Lower leg skin (tissue), 4 donors: ENCODE measurements around the gene TCAP. TPM values are rescaled to one million over a fixed set of nuclear protein-coding genes. Genes with fewer than 3 reads are reported as not detected.
A peak's percentile ranks its signal among the peaks of the same experiment; 100 is the strongest.

Source experiments
- DNase-seq, 2 donors: peaks; one replicate each; pipeline ENCODE4 v3.0.0-alpha.2; 2019; ENCODE audit warnings: low spot score in 2 of 2
- H3K4me3 ChIP-seq: fragments of 200-600 bp; sonication (generic); 2 replicates; pipeline ENCODE4 v1.5.1; 2017; ENCODE audit warnings: mild to moderate bottlenecking, low read depth; ENCODE audit not compliant: poor library complexity, severe bottlenecking
- POLR2A ChIP-seq, 2 donors: fragments of 450-650 bp; IDR thresholded peaks; one replicate each; pipeline ENCODE4 v1.6.1; 2016 to 2017; ENCODE audit warnings: antibody characterized with exemption in 2 of 2, mild to moderate bottlenecking in 1 of 2, moderate library complexity in 1 of 2
- WGBS, 2 donors: methylation state at CpG; one replicate each; pipeline ENCODE4 v1.1.5; 2018; 5-methylcytosine and 5-hydroxymethylcytosine counted together
- intact Hi-C: fragments of 100-400 bp; cut with DNase I; formaldehyde crosslinking; loops from one replicate; pipeline ENCODE4 v1.15.0; 2023; ENCODE audit warnings: low total_unique reads
- total RNA-seq, 4 donors: library from RNA; depleted of rRNA; stranded (reverse); fragments of >200 nt; gene quantifications; one replicate each; pipeline ENCODE4 v1.1.0, GENCODE V29; 2016
- TF ChIP-seq, protein P1 (sequence below), 3 donors: fragments of 450-650 bp; IDR thresholded peaks; one replicate each; pipeline ENCODE4 v1.5.1; 2016; ENCODE audit warnings: antibody characterized with exemption in 3 of 3, mild to moderate bottlenecking in 3 of 3, moderate library complexity in 2 of 3

The TCAP gene, protein sequence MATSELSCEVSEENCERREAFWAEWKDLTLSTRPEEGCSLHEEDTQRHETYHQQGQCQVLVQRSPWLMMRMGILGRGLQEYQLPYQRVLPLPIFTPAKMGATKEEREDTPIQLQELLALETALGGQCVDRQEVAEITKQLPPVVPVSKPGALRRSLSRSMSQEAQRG
- total RNA-seq: 1 to 10 TPM in 1 of 4 donors, under 1 TPM in 2, not detected in 1; 0.44 to 3.8 (median 0.62) TPM

DNA sequence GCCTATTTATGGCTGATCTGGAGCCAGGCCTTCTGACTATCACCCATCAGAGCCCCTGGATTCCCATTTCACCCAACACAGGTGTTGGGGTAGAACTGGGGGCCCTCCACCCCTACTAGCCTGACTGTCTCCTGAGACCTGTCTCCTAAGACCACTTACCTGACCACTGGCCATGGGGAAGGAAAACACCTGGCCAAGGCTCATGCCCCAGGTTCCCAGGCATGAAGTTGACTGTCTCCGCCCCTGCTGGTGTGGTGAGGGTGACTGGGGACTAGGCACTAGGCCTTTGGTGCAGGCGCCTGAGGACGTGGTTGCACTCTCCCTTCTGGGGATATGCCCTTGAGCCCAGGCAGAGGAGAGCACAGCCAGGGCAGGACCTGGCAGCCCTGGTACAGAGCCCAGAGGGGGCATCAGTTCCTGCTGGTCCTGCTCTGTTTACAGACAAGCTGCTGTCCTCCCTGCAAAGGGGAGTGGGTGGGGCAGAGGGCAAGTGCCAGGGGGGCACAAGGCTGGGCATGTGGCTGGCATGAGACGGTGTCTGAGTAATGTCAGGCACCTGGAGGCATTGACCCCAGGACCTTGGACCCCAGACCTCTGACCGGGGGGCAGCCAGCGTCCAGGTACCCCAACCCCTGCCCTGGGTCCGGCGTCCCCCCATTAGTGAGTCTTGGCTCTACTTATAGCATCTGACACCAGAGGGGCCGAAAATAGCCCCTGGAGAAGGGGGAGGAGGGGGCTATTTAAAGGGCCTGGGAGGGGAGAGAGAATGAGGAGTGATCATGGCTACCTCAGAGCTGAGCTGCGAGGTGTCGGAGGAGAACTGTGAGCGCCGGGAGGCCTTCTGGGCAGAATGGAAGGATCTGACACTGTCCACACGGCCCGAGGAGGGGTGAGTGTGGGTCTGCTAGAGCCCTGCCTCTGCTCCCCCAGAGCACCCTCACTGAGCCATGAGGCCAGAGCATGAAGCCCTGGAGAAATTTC, at the start of gene TCAP:
TCAP (plus strand) TSS at position 769 of the 981 bp plus-strand sequence; CDS start at position 780, 11 bp downstream.
- DNase-seq: no peak
- TF ChIP-seq, protein P1, sequence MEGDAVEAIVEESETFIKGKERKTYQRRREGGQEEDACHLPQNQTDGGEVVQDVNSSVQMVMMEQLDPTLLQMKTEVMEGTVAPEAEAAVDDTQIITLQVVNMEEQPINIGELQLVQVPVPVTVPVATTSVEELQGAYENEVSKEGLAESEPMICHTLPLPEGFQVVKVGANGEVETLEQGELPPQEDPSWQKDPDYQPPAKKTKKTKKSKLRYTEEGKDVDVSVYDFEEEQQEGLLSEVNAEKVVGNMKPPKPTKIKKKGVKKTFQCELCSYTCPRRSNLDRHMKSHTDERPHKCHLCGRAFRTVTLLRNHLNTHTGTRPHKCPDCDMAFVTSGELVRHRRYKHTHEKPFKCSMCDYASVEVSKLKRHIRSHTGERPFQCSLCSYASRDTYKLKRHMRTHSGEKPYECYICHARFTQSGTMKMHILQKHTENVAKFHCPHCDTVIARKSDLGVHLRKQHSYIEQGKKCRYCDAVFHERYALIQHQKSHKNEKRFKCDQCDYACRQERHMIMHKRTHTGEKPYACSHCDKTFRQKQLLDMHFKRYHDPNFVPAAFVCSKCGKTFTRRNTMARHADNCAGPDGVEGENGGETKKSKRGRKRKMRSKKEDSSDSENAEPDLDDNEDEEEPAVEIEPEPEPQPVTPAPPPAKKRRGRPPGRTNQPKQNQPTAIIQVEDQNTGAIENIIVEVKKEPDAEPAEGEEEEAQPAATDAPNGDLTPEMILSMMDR (IDR thresholded peaks at IDR 0.05): no peak
- TF ChIP-seq POLR2A (IDR thresholded peaks at IDR 0.05): no peak
- no peak within 1 kb of the TSS for H3K4me3 ChIP-seq
- WGBS, 2 donors: 45 to 54% methylated on average over 11 to 15 of the region's 15 CpGs
- intact Hi-C loops: no loop called here

DNA sequence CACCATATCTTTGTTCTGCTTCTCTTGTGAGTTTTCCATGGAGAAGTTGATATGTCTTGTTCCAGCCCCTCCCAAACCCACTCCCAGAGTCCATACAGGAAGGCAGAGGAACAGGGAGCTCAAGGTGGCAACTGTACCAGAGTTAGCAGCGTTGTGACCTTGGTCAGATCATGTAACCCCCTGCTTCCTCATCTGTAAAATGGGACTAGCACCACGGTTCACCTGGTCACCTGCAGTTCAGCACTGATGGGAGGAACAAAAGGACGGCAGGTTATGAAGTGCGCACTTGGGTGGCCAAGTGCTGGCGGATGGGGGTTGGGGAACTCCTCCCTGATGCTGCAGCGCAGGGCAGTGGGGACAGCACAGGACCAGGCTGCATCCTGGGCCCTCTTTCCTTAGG, 49.7 kb upstream of the TCAP start:
- WGBS, 2 donors: 50 to 55% methylated on average over 6 of the region's 6 CpGs
- intact Hi-C loops: no loop called here
- TF ChIP-seq, protein P1 (IDR thresholded peaks at IDR 0.05): no peak
- no peak for TF ChIP-seq POLR2A (IDR thresholded peaks at IDR 0.05)
- DNase-seq: no peak
- H3K4me3 ChIP-seq: no peak overlapping the region

DNA sequence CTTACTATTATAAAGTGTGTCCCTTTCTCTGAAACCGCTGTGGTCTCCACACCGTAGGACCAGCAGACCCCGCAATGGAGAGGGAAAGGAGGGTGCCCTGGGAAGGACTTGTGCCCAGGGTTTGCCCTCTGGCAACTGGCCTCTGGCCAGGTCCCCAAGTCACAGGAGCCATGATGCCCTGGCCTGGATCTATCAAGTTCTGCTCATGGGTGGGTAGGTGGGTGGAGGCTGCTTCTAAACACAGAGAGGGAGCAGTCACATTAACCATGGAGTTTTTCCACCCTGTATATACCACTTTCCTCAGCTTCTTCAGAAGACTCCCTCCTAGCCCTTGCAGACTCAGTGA, 48.1 kb upstream of the TCAP start:
- WGBS, 2 donors: 80 to 93% methylated on average over 3 of the region's 3 CpGs
- no peak for DNase-seq
- TF ChIP-seq POLR2A (IDR thresholded peaks at IDR 0.05): no peak
- TF ChIP-seq, protein P1 (IDR thresholded peaks at IDR 0.05): no peak
- no peak overlapping the region for H3K4me3 ChIP-seq
- intact Hi-C loops: no loop called here

DNA sequence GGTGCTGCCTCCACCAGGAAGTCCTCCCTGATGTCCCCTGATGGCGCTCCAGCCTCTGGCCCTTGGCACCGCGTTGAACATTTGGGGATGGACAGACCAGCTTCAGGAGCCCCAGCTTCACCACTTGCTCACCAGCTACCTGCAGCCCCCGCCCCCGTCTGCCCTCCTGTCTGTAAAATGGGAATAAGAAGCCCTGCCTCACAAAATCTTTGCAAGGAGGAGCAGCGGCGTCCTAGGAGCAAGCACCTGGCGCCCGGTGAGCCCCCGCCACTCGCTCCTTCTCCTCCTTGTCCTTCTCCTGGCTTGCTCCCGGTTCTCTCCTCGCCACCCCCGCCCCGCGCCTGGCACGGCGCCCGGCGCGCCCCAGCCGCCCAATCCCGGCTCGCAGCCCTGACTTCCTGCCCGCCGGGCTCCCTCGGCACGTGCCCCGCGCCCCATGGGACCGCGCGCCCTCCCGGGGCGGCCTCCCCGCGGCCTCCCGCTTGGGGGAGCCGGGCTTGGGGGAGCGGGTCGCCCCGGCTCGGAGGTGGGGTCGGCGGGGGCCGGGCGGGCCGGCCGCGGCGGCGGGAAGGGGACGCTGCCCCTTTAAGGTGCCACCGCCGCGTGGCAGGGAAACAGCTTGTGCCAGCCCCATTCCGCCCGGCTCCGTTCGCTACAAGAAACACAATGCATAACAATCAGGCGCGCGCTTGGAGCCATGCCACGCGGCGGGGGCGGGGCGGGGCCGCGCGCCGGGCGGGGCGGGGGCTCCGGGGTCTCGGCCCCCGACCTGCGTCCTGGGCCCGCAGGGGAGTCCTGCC, 47.5 kb upstream of the TCAP start:
- peak; percentile 42 to 92 for DNase-seq
- WGBS, 2 donors: 2% methylated on average over 26 to 43 of the region's 79 CpGs
- no peak for TF ChIP-seq POLR2A (IDR thresholded peaks at IDR 0.05)
- TF ChIP-seq, protein P1 (IDR thresholded peaks at IDR 0.05): no peak
- intact Hi-C loops: no loop called here
- peak overlapping the region; percentile 32 for H3K4me3 ChIP-seq

DNA sequence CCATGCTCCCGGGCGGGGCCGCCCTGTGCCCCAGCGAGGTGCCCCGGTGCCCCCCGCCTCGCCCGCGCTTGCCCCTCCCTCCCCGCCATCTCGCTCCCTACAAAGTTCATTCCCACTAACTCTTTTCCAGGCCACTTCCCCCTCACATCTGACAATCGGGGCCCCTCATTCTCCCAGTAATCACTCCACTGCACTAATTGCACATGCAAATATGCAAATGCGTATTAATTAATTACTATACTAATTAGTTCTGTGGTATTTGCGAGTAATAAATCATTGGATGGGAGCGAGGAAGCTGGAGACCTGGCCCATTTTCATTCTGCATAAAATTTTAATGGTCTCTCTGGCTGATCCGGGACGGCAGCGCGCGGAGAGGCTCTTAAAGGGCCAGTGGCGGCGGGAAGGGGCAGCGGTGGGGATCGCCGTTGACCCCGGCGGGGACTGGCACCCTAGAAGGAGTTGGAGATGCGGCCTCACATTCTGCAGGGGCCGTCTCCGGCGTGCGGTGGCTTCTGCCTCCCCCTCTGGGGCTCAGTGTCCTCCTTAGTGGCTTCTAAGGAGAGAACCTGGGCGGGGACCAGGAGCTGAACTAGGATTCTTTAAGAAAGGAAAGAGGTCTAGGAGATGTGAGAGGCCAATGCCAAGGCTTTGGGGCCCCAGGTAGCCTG, 46.8 kb upstream of the TCAP start:
- peak overlapping the region; percentile 32 for H3K4me3 ChIP-seq
- intact Hi-C loops: no loop called here
- peak in 1 of 2 donors; percentile 84 for DNase-seq
- WGBS, 2 donors: 1 to 3% methylated on average over 29 to 33 of the region's 33 CpGs
- no peak for TF ChIP-seq POLR2A (IDR thresholded peaks at IDR 0.05)
- TF ChIP-seq, protein P1 (IDR thresholded peaks at IDR 0.05): no peak
